Skeletal muscle satellite cell (primary cell): Measurements from ENCODE around the gene PLXNA1. TPM values are rescaled to one million over a fixed set of nuclear protein-coding genes. Genes with fewer than 3 reads are reported as not detected.

Experiments used
- H3K27me3 ChIP-seq: 2 replicates; pipeline ENCODE4 v1.7.0; 2013; ENCODE audit warnings: low read length; ENCODE audit not compliant: control insufficient read depth, insufficient read depth
- H3K36me3 ChIP-seq: 2 replicates; pipeline ENCODE4 v1.7.0; 2013; ENCODE audit warnings: mild to moderate bottlenecking, control low read depth, low read length; ENCODE audit not compliant: insufficient read depth
- H3K4me1 ChIP-seq: 2 replicates; pipeline ENCODE4 v1.7.0; 2013; ENCODE audit warnings: low read length; ENCODE audit not compliant: control insufficient read depth, insufficient read depth
- H3K4me2 ChIP-seq: 2 replicates; pipeline ENCODE4 v1.7.0; 2013; ENCODE audit warnings: mild to moderate bottlenecking, low read length
- H3K4me3 ChIP-seq: 2 replicates; pipeline ENCODE4 v1.7.0; 2013; ENCODE audit warnings: low read length
- H3K9ac ChIP-seq: 2 replicates; pipeline ENCODE4 v1.7.0; 2013; ENCODE audit warnings: mild to moderate bottlenecking, low read depth, low read length, moderate library complexity
- H3K9me3 ChIP-seq: replicated peaks from 2 replicates; pipeline ENCODE4 v1.7.0; 2013; ENCODE audit warnings: mild to moderate bottlenecking, control low read depth, low read length
- total RNA-seq: library from RNA; depleted of rRNA; stranded (reverse); fragments of >200 nt; gene quantifications from 2 replicates; pipeline ENCODE4 v1.2.3, GENCODE V29; 2012; rRNA removed

The PLXNA1 gene
- total RNA-seq = 61.6 and 71.2 TPM in 2 replicates

DNA sequence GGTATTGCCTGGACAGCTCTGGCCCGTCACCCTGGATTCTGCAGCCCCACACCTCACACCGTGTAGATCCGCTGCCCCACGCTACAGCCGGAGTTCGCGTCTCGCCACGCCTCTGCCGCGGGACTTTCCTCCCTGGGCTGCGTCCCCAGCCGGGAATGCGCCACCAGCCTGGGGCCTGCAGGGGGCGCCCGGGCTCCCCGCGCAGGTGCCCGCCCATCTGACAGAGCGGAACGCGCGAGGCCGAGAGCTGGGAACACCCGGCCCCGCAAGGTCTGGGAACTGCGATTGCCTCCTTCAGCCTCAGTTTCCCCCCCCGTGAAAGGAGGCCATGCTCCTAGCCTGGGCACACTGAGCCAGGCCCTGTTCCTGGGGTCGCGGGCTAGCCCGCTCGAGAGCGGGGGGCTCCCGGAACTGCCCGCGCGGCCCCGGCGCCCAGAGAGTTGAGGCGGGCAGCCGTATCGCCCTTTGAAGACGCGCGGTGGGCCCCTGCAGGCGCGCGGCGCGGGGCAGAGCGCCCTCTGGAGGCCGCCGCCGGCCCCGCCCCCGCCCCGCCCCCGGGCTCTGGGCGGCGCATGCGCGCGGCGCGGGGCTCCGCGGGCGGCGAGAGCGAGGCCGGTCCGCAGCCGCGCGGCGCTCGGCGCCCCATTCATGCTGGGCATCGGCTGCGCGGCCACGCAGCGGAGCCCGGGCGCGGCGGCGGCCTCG is at the start of gene PLXNA1:
PLXNA1 (plus strand) TSS at position 645 of the 705 bp plus-strand sequence. CDS start 5,479 bp downstream, outside the sequence.
- Histone ChIP-seq H3K4me1 (peaks cover 32% of the 10 kb centered on the region), H3K4me2 (peak within 1 kb of the TSS; percentile 97), H3K9me3 (no peaks in the 10 kb centered on the region), H3K9ac (peak within 1 kb of the TSS; percentile 94), H3K4me3 (peak within 1 kb of the TSS; percentile 85), H3K36me3 (no peaks in the 10 kb centered on the region), H3K27me3 (no peaks in the 10 kb centered on the region)

GRCh38 chr3:126934031-126934531 is 48.8 kb upstream of the PLXNA1 start:
- H3K4me3 ChIP-seq = no peak overlapping the region
- H3K4me2 ChIP-seq = no peak overlapping the region
- H3K4me1 ChIP-seq = peaks cover 21% of the 10 kb centered on the region
- no peak overlapping the region for H3K9ac ChIP-seq
- no peaks in the 10 kb centered on the region for H3K36me3 ChIP-seq
- H3K9me3 ChIP-seq = no peaks in the 10 kb centered on the region
- H3K27me3 ChIP-seq = no peaks in the 10 kb centered on the region

DNA sequence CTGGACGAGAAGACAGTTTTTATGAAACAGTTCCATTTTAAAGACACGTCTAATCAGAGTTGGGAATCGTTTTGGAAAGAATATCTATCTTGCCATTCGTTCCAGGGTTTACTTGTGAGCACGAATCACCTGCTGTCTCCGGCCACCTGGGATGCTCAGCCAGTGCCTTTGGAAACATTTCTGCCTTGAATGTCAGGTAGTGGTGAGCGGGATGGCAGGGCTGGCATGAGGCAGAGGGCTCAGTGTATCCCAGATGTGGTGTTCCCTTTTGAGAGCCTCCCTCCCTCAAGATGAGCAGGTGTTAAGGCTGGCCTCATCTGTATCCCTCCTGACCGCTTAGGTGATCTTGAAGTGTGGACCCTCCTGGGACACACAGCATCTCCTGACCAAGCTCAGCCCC is 47.9 kb upstream of the PLXNA1 start:
- Histone ChIP-seq H3K27me3 (no peaks in the 10 kb centered on the region), H3K4me3 (no peak overlapping the region), H3K4me1 (peaks cover 21% of the 10 kb centered on the region), H3K9ac (no peak overlapping the region), H3K9me3 (no peaks in the 10 kb centered on the region), H3K4me2 (no peak overlapping the region), H3K36me3 (no peaks in the 10 kb centered on the region)

DNA sequence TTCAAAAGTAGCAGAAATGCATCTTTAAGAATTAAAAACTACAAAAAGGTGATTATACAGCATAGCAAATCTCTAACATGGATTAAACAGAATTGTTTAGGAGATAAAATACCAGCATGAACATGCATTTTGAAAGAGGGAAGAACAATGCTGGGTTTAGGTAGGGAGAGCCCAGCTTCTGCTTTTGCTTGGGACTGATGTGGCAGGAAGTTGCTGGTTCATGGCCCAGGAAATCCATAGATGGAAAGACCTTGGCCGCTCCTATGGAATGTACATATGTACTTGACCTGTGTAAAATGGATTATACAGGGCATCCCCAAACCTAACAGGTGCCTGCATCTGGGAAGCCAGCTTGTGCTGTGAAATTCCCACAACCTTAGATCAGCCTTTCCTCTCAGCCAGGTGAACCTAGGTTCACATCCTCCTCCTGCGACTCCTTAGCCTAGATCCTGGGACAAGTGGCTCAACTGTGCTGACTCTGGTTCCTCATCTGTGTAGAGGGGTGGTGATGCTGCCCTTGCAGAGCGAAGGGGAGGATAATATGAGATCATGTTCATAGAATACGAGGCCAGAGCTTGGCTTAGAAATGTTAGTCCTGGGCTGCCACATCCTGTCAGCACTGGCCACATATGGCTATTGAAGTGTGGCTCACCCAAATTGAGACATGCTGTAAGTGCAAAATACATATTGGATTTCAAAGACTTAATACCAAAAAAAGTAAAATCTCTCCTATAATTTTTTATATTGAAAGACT is 47.0 kb upstream of the PLXNA1 start:
- H3K9me3 ChIP-seq = no peaks in the 10 kb centered on the region
- H3K9ac ChIP-seq = no peak overlapping the region
- H3K4me3 ChIP-seq = no peak overlapping the region
- H3K4me1 ChIP-seq = peaks cover 21% of the 10 kb centered on the region
- H3K36me3 ChIP-seq = no peaks in the 10 kb centered on the region
- no peak overlapping the region for H3K4me2 ChIP-seq
- no peaks in the 10 kb centered on the region for H3K27me3 ChIP-seq

DNA sequence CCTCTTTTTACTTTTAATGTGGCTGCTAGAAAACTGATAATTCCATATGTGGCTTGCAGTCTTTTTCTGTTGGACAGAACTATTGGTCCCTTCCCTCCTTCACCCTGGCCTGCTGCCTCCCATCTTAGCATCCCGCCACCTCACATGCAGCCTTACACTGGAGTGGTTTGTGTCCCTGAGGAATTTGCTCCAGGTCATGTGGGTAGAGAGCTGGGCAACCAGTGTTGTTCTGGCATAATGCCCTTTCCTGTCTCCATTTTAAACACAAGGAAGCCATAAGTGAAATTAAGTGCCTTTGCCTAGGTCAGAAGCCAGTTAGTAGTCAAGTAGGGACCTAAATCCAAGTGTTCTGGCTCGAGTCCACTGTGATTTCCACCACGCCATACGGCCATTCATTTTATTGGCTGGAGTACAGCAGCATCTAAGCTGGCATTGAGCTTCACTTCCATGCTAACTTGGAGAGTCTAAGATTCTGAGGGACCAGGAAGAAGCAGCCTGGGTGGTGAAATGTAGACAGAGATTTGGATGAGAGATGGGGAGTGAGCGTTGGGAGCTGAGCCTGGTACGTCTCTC is 46.0 kb upstream of the PLXNA1 start:
- no peaks in the 10 kb centered on the region for H3K9me3 ChIP-seq
- H3K9ac ChIP-seq = no peak overlapping the region
- H3K4me3 ChIP-seq = no peak overlapping the region
- no peak overlapping the region for H3K4me2 ChIP-seq
- no peaks in the 10 kb centered on the region for H3K27me3 ChIP-seq
- H3K36me3 ChIP-seq = no peaks in the 10 kb centered on the region
- peaks cover 19% of the 10 kb centered on the region for H3K4me1 ChIP-seq

GRCh38 chr3:126937533-126937932 is 45.4 kb upstream of the PLXNA1 start:
- H3K4me2 ChIP-seq = no peak overlapping the region
- no peak overlapping the region for H3K4me3 ChIP-seq
- peaks cover 13% of the 10 kb centered on the region for H3K4me1 ChIP-seq
- no peak overlapping the region for H3K9ac ChIP-seq
- no peaks in the 10 kb centered on the region for H3K27me3 ChIP-seq
- H3K9me3 ChIP-seq = no peaks in the 10 kb centered on the region
- no peaks in the 10 kb centered on the region for H3K36me3 ChIP-seq

DNA sequence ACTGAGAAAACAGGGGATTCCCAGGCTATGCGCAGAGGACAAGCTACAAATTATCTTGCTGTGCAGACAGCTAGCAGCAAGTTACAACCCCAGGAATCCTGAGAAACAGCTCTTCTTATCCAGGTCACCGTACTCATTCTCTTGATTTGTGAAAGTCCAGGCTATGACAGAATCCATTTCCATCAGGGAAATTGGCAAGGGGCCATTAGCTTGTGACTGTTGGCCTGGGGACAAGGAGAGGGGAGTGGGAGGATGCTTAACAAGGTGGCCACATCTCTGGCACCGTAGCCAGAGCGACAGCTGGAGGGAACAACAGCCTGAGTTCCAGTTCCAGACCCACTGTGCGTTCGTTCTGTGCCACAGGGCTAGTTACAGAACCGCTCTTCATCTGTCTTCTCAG is 44.9 kb upstream of the PLXNA1 start:
- Histone ChIP-seq H3K27me3 (no peaks in the 10 kb centered on the region), H3K36me3 (no peaks in the 10 kb centered on the region), H3K9me3 (no peaks in the 10 kb centered on the region), H3K4me2 (no peak overlapping the region), H3K4me1 (peaks cover 11% of the 10 kb centered on the region), H3K9ac (no peak overlapping the region), H3K4me3 (no peak overlapping the region)

- Histone ChIP-seq H3K4me2 (no peak overlapping the region), H3K4me1 (peaks cover 11% of the 10 kb centered on the region), H3K27me3 (no peaks in the 10 kb centered on the region), H3K9me3 (no peaks in the 10 kb centered on the region), H3K9ac (no peak overlapping the region), H3K36me3 (no peaks in the 10 kb centered on the region), H3K4me3 (no peak overlapping the region)
Observed at GRCh38 chr3:126938520-126939337, 44.2 kb upstream of the PLXNA1 start.

GRCh38 chr3:126939338-126939718 is 43.6 kb upstream of the PLXNA1 start:
- Histone ChIP-seq H3K4me3 (no peak overlapping the region), H3K4me1 (peaks cover 11% of the 10 kb centered on the region), H3K36me3 (no peaks in the 10 kb centered on the region), H3K4me2 (no peak overlapping the region), H3K9ac (no peak overlapping the region), H3K9me3 (no peaks in the 10 kb centered on the region), H3K27me3 (no peaks in the 10 kb centered on the region)

DNA sequence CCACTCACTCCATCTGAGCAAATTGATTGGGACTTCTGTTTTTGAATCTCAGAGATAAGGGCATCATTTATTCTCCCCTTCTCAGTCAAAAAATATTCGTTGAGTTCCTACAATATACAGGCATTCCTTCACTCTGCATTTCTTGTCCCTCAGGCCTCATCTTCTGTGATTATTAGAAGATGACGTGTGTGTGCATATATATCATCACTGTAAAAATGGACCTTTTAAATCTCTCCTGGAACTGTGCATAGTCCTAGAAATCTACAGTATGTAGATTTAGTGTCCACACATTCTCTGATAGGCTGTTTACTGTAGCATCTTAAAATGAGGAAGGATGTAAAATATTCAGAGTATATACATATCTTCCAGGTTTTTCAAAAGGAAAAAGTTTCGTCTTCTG is 43.2 kb upstream of the PLXNA1 start:
- no peak overlapping the region for H3K4me2 ChIP-seq
- no peaks in the 10 kb centered on the region for H3K36me3 ChIP-seq
- no peak overlapping the region for H3K9ac ChIP-seq
- H3K9me3 ChIP-seq = no peaks in the 10 kb centered on the region
- no peaks in the 10 kb centered on the region for H3K27me3 ChIP-seq
- no peak overlapping the region for H3K4me3 ChIP-seq
- H3K4me1 ChIP-seq = peaks cover 11% of the 10 kb centered on the region

GRCh38 chr3:126941721-126942270 is 41.1 kb upstream of the PLXNA1 start:
- no peaks in the 10 kb centered on the region for H3K9me3 ChIP-seq
- no peak overlapping the region for H3K4me3 ChIP-seq
- peaks cover 11% of the 10 kb centered on the region for H3K4me1 ChIP-seq
- no peak overlapping the region for H3K4me2 ChIP-seq
- H3K36me3 ChIP-seq = no peaks in the 10 kb centered on the region
- no peak overlapping the region for H3K9ac ChIP-seq
- H3K27me3 ChIP-seq = no peaks in the 10 kb centered on the region
